ENCODE data around the gene PRSS23. TPM values are rescaled to one million over a fixed set of nuclear protein-coding genes. Genes with fewer than 3 reads are reported as not detected.
A peak's percentile ranks its signal among the peaks of the same experiment; 100 is the strongest.

The PRSS23 gene
- total and polyA plus RNA-seq, 12 donors: 5.1 to 49.4 (median 28.8) TPM

GRCh38 chr11:86797133-86797532, 3.2 kb upstream of the PRSS23 start:
- H3K27me3 ChIP-seq: no peaks in the 10 kb centered on the region
- H3K27ac ChIP-seq: no peak overlapping the region
- intact Hi-C loops (cut with DNase I): no loop called here
- peaks cover 6 to 8% of the 10 kb centered on the region in 2 donors for H3K4me1 ChIP-seq (replicated peaks in 1 of 2)
- no peak overlapping the region for H3K4me3 ChIP-seq
- no peaks in the 10 kb centered on the region for H3K9me3 ChIP-seq (replicated peaks in 1 of 3)
- TF ChIP-seq POLR2A (IDR thresholded peaks at IDR 0.05): no peak
- TF ChIP-seq CTCF (IDR thresholded peaks at IDR 0.05): no peak
- no peaks in the 10 kb centered on the region for H3K36me3 ChIP-seq (replicated peaks in 1 of 2)
- DNase-seq: no peak
- WGBS, 4 donors: 54 to 67% (median 63%) methylated on average over 9 of the region's 9 CpGs

- H3K36me3 ChIP-seq (replicated peaks in 1 of 2): no peaks in the 10 kb centered on the region
- H3K4me3 ChIP-seq: no peak overlapping the region
- H3K27me3 ChIP-seq: no peaks in the 10 kb centered on the region
- intact Hi-C loops (cut with DNase I): no loop called here
- no peak overlapping the region for H3K27ac ChIP-seq
- DNase-seq: no peak
- H3K4me1 ChIP-seq (replicated peaks in 1 of 2): peaks cover 6 to 8% of the 10 kb centered on the region in 2 donors
- WGBS, 4 donors: 91 to 96% (median 94%) methylated on average over 5 of the region's 5 CpGs
- TF ChIP-seq POLR2A (IDR thresholded peaks at IDR 0.05): no peak
- TF ChIP-seq CTCF (IDR thresholded peaks at IDR 0.05): no peak
- H3K9me3 ChIP-seq (replicated peaks in 1 of 3): no peaks in the 10 kb centered on the region
These were observed 1.4 kb upstream of the PRSS23 start for GRCh38 chr11:86798988-86799387.

- Histone ChIP-seq H3K27ac (peak overlapping the region in 3 of 5 donors; percentile 48 to 76 (median 54)), H3K27me3 (no peaks in the 10 kb centered on the region), H3K4me1 (replicated peaks in 1 of 2) (peaks cover 6 to 10% of the 10 kb centered on the region in 2 donors), H3K36me3 (replicated peaks in 1 of 2) (no peaks in the 10 kb centered on the region), H3K4me3 (peak overlapping the region in 2 of 4 donors; percentile 6 to 72), H3K9me3 (replicated peaks in 1 of 3) (no peaks in the 10 kb centered on the region)
- DNase-seq: no peak
- TF ChIP-seq POLR2A (IDR thresholded peaks at IDR 0.05): no peak
- no peak for TF ChIP-seq CTCF (IDR thresholded peaks at IDR 0.05)
- 62 to 72% (median 66%) methylated on average over 8 to 13 of the region's 13 CpGs for WGBS, 4 donors
- intact Hi-C loops (cut with DNase I): loop anchor here (5.0 to 10.0 kb wide), 4 partner anchors 125 to 342 kb away; partner anchors contain the start of gene ME3 (in 2 of the 2)
These were observed 664 bp upstream of the PRSS23 start for GRCh38 chr11:86799680-86800075.

- no peaks in the 10 kb centered on the region for H3K36me3 ChIP-seq (replicated peaks in 1 of 2)
- no peaks in the 10 kb centered on the region for H3K27me3 ChIP-seq
- H3K27ac ChIP-seq: peak overlapping the region in 1 of 5 donors; percentile 76
- intact Hi-C loops (cut with DNase I): loop anchor here (5.0 to 10.0 kb wide), 4 partner anchors 126 to 344 kb away; partner anchors contain the start of gene ME3 (in 2 of the 2)
- DNase-seq: no peak
- H3K9me3 ChIP-seq (replicated peaks in 1 of 3): no peaks in the 10 kb centered on the region
- TF ChIP-seq POLR2A (IDR thresholded peaks at IDR 0.05) (no peak), CTCF (IDR thresholded peaks at IDR 0.05) (no peak)
- peaks cover 6 to 20% of the 10 kb centered on the region in 2 donors for H3K4me1 ChIP-seq (replicated peaks in 1 of 2)
- peak overlapping the region in 3 of 4 donors; percentile 6 to 72 (median 18) for H3K4me3 ChIP-seq
- 6 to 11% (median 7%) methylated on average over 9 of the region's 9 CpGs for WGBS, 4 donors
These were observed 574 bp downstream of the PRSS23 start for GRCh38 chr11:86800960-86801272.
